ENCODE data around the gene DCTN4. TPM values are rescaled to one million over a fixed set of nuclear protein-coding genes. Genes with fewer than 3 reads are reported as not detected.
A peak's percentile ranks its signal among the peaks of the same experiment; 100 is the strongest.

The DCTN4 gene
- total and polyA plus RNA-seq, 12 donors = 30.4 to 113 (median 84.3) TPM

GRCh38 chr5:150771034-150771795, 12.4 kb upstream of the DCTN4 start:
- no peak for TF ChIP-seq POLR2A (IDR thresholded peaks at IDR 0.05)
- no peak for TF ChIP-seq CTCF (IDR thresholded peaks at IDR 0.05)
- H3K27ac ChIP-seq = no peak overlapping the region
- no peak for DNase-seq
- H3K4me3 ChIP-seq = no peak overlapping the region
- no peaks in the 10 kb centered on the region for H3K4me1 ChIP-seq (replicated peaks in 1 of 2)
- H3K27me3 ChIP-seq = no peaks in the 10 kb centered on the region
- 52 to 64% (median 53%) methylated on average over 1 of the region's 1 CpG for WGBS, 4 donors
- H3K36me3 ChIP-seq (replicated peaks in 1 of 2) = no peaks in the 10 kb centered on the region
- intact Hi-C loops (cut with DNase I) = no loop called here
- no peaks in the 10 kb centered on the region for H3K9me3 ChIP-seq (replicated peaks in 1 of 3)

GRCh38 chr5:150766251-150766650, 7.4 kb upstream of the DCTN4 start:
- H3K27me3 ChIP-seq = no peaks in the 10 kb centered on the region
- no peak overlapping the region for H3K4me3 ChIP-seq
- no peak for TF ChIP-seq POLR2A (IDR thresholded peaks at IDR 0.05)
- TF ChIP-seq CTCF (IDR thresholded peaks at IDR 0.05) = no peak
- no peak overlapping the region for H3K27ac ChIP-seq
- no peaks in the 10 kb centered on the region for H3K9me3 ChIP-seq (replicated peaks in 1 of 3)
- no peaks in the 10 kb centered on the region for H3K36me3 ChIP-seq (replicated peaks in 1 of 2)
- peaks cover 11 to 21% of the 10 kb centered on the region in 2 donors for H3K4me1 ChIP-seq (replicated peaks in 1 of 2)
- DNase-seq = no peak
- WGBS, 4 donors = 63 to 77% (median 74%) methylated on average over 2 of the region's 2 CpGs
- intact Hi-C loops (cut with DNase I) = no loop called here

- intact Hi-C loops (cut with DNase I) = no loop called here
- TF ChIP-seq POLR2A (IDR thresholded peaks at IDR 0.05) = no peak
- TF ChIP-seq CTCF (IDR thresholded peaks at IDR 0.05) = no peak
- 89 to 94% (median 92%) methylated on average over 1 of the region's 1 CpG for WGBS, 4 donors
- no peak for DNase-seq
- Histone ChIP-seq H3K27ac (peak overlapping the region in 2 of 5 donors; percentile 46 to 86), H3K9me3 (replicated peaks in 1 of 3) (no peaks in the 10 kb centered on the region), H3K36me3 (replicated peaks in 1 of 2) (no peaks in the 10 kb centered on the region), H3K27me3 (no peaks in the 10 kb centered on the region), H3K4me3 (no peak overlapping the region), H3K4me1 (replicated peaks in 1 of 2) (peaks cover 11 to 21% of the 10 kb centered on the region in 2 donors)
Observed at GRCh38 chr5:150765799-150766169, 7.0 kb upstream of the DCTN4 start.

- Histone ChIP-seq H3K27me3 (no peaks in the 10 kb centered on the region), H3K4me1 (replicated peaks in 1 of 2) (peaks cover 11 to 21% of the 10 kb centered on the region in 2 donors), H3K36me3 (replicated peaks in 1 of 2) (no peaks in the 10 kb centered on the region), H3K9me3 (replicated peaks in 1 of 3) (no peaks in the 10 kb centered on the region), H3K4me3 (no peak overlapping the region), H3K27ac (peak overlapping the region; percentile 32 to 86 (median 46))
- no peak for DNase-seq
- no peak for TF ChIP-seq POLR2A (IDR thresholded peaks at IDR 0.05)
- no peak for TF ChIP-seq CTCF (IDR thresholded peaks at IDR 0.05)
- 83 to 92% (median 84%) methylated on average over 2 of the region's 2 CpGs for WGBS, 4 donors
- intact Hi-C loops (cut with DNase I) = no loop called here
Observed at GRCh38 chr5:150765011-150765798, 6.4 kb upstream of the DCTN4 start.

Measured in adrenal gland (tissue), 12 donors.